OCI-LY3 (cell line): ENCODE results near the gene STK32B.

Experiments used
- CTCF ChIP-seq: fragments of 200-600, 300-600 bp; sonication (generic); IDR thresholded peaks from 2 replicates; pipeline ENCODE4 v1.5.1; 2014; ENCODE audit warnings: antibody characterized with exemption, low read length, low read depth
- EZH2phosphoT487 ChIP-seq: fragments of 200-600 bp; shearing (Covaris generic); IDR thresholded peaks from 2 replicates; pipeline ENCODE4 v1.6.1; 2018; ENCODE audit warnings: antibody characterized with exemption, mixed run types, low read depth

- TF ChIP-seq EZH2phosphoT487 = no peak
- no peak for TF ChIP-seq CTCF
Measured at GRCh38 chr4:5266991-5267390, 215.7 kb downstream of the STK32B start.
